T-cell (primary cell): ENCODE results near the gene EPRS1. TPM values are rescaled to one million over a fixed set of nuclear protein-coding genes. Genes with fewer than 3 reads are reported as not detected.

Experiments used
- ATAC-seq, 4 experiments: fragments of 200-7000 bp in 3 of 4; fragments of 150-1000 bp in 1 of 4; cut with Tn5 transposase; replicated peaks in 1 of 4; 1 replicate in 3 of 4; 2 replicates in 1 of 4; pipeline ENCODE4 v1.10.0; 2021; ENCODE audit warnings: moderate library complexity in 3 of 4, mild to moderate bottlenecking in 2 of 4, moderate number of reproducible peaks in 1 of 4
- CTCF ChIA-PET, 2 donors: fragments of 300-600 bp; sonication (Branson Sonifier 250); formaldehyde crosslinking; loops; one replicate each; lab custom pipeline; 2022; ENCODE audit warnings: antibody characterized with exemption in 2 of 2; lab: Charles Lee
- POLR2A ChIA-PET, 2 donors: fragments of 300-600 bp; sonication (Branson Sonifier 250); formaldehyde crosslinking; loops; one replicate each; lab custom pipeline; 2022; ENCODE audit warnings: antibody characterized with exemption in 2 of 2; lab: Charles Lee
- DNase-seq, 35 experiments: peaks; one replicate each; pipeline versions ENCODE4 v3.0.0 to v3.0.0-alpha.2; 2013 to 2023
- H3K27ac ChIP-seq: one replicate; pipeline ENCODE4 v1.5.1; 2013; ENCODE audit warnings: low read length
- H3K27me3 ChIP-seq, 2 experiments: replicated peaks in 1 of 2; 1 replicate in 1 of 2; 2 replicates in 1 of 2; pipeline versions ENCODE4 v1.6.1 to v1.7.0; 2013; ENCODE audit warnings: low read length in 1 of 2, mixed read lengths in 1 of 2; ENCODE audit not compliant: control insufficient read depth in 2 of 2, insufficient read depth in 2 of 2; ENCODE audit errors: extremely low read depth in 1 of 2
- H3K36me3 ChIP-seq, 2 donors: 1 replicate in 1 of 2; 2 replicates in 1 of 2; pipeline versions ENCODE4 v1.6.1 to v1.7.0; 2013; ENCODE audit warnings: low read length in 1 of 2; ENCODE audit not compliant: control insufficient read depth in 2 of 2, insufficient read depth in 1 of 2; ENCODE audit errors: extremely low read depth in 1 of 2
- H3K4me1 ChIP-seq, 2 experiments: 1 replicate in 1 of 2; 2 replicates in 1 of 2; pipeline versions ENCODE4 v1.6.1 to v1.7.0; 2013; ENCODE audit warnings: low read length in 2 of 2, mixed read lengths in 1 of 2; ENCODE audit not compliant: insufficient read depth in 2 of 2, control insufficient read depth in 1 of 2; ENCODE audit errors: extremely low read depth in 1 of 2
- H3K4me3 ChIP-seq, 2 donors: 1 replicate in 1 of 2; 2 replicates in 1 of 2; pipeline versions ENCODE4 v1.5.1 to v1.7.0; 2013; ENCODE audit warnings: mild to moderate bottlenecking in 2 of 2, low read length in 1 of 2, moderate library complexity in 1 of 2; ENCODE audit not compliant: control insufficient read depth in 1 of 2; ENCODE audit errors: extremely low read depth in 1 of 2
- H3K9me3 ChIP-seq: 2 replicates; pipeline ENCODE4 v1.7.0; 2013
- H3K27ac Mint-ChIP-seq, 2 donors: one replicate each; pipeline ENCODE4 v1.8.0; 2020 to 2021; ENCODE audit warnings: mild to moderate bottlenecking in 2 of 2, mixed read lengths in 2 of 2
- H3K27me3 Mint-ChIP-seq, 2 donors: one replicate each; pipeline ENCODE4 v1.8.0; 2021 to 2022; ENCODE audit warnings: mixed read lengths in 2 of 2
- H3K36me3 Mint-ChIP-seq: one replicate; pipeline ENCODE4 v1.8.0; 2021; ENCODE audit warnings: mixed read lengths
- H3K4me1 Mint-ChIP-seq, 3 donors: one replicate each; pipeline ENCODE4 v1.8.0; 2020 to 2022; ENCODE audit warnings: mixed read lengths in 3 of 3, mild to moderate bottlenecking in 1 of 3
- H3K4me3 Mint-ChIP-seq, 3 donors: one replicate each; pipeline ENCODE4 v1.8.0; 2020 to 2022; ENCODE audit warnings: mild to moderate bottlenecking in 3 of 3, mixed read lengths in 3 of 3, moderate library complexity in 3 of 3
- H3K9me3 Mint-ChIP-seq, 3 donors: one replicate each; pipeline ENCODE4 v1.8.0; 2020 to 2022; ENCODE audit warnings: mixed read lengths in 3 of 3
- WGBS: methylation state at CpG from one replicate; pipeline ENCODE4 v1.1.5; 2013; ENCODE audit warnings: missing lambda C conversion rate; ENCODE audit not compliant: insufficient coverage; 5-methylcytosine and 5-hydroxymethylcytosine counted together
- total RNA-seq, 35 experiments: library from RNA in 6 of 35; stranded (reverse) in 6 of 35; fragments of 120-200 nt in 1 of 35; gene quantifications; one replicate each; pipeline versions ENCODE4 v1.2.1 to v1.2.4 and lab custom pipeline; 2013 to 2026

EPRS1 gene
- 10 to 100 TPM; 48.3 to 91.9 (median 86.9) TPM for total RNA-seq
- 73.0 TPM for total RNA-seq (2013)
- total RNA-seq (lab: John Stamatoyannopoulos, UW) = 98.9 to 674 (median 218) reads per million in 29 experiments

GRCh38 chr1:220046052-220046930, at the start of gene EPRS1:
TSS of gene EPRS1 (minus strand) at chr1:220046505. CDS start at chr1:220046388, 117 bp downstream.
- Mint-ChIP-seq H3K9me3 (no peaks in the 10 kb centered on the region), H3K27ac (peak within 1 kb of the TSS; percentile 94 to 97), H3K4me3 (peak within 1 kb of the TSS; percentile 96 to 98 (median 96)), H3K27me3 (no peaks in the 10 kb centered on the region), H3K4me1 (peaks cover 31 to 45% (median 40%) of the 10 kb centered on the region in 3 donors), H3K36me3 (no peaks in the 10 kb centered on the region)
- peak; percentile 97 to 100 (median 99) for ATAC-seq
- Histone ChIP-seq H3K27ac (peak within 1 kb of the TSS; percentile 79), H3K36me3 (peaks cover 0 to 2% of the 10 kb centered on the region in 2 donors), H3K4me1 (peaks cover 3 to 16% of the 10 kb centered on the region in 2 experiments), H3K9me3 (no peaks in the 10 kb centered on the region), H3K27me3 (no peaks in the 10 kb centered on the region), H3K4me3 (peak within 1 kb of the TSS; percentile 80 to 89)
- POLR2A ChIA-PET = interaction anchor here in 1 of 2 donors (0.6 kb wide), 1 partner anchor 44 kb away, joined by 9 read pairs; no protein-coding TSS in a partner anchor
- CTCF ChIA-PET = interaction anchor here in 1 of 2 donors (0.6 to 0.7 kb wide), 2 partner anchors 44 to 65 kb away, joined by 3 to 10 read pairs; no protein-coding TSS in a partner anchor
- DNase-seq = peak; percentile 83 to 99 (median 94)
- under 1% methylated on average over 64 of the region's 71 CpGs for WGBS

- ATAC-seq (peak; percentile 78 to 86 (median 84)), DNase-seq (peak; percentile 82 to 95 (median 91))
- peaks cover 4 to 20% of the 10 kb centered on the region in 2 donors for H3K36me3 ChIP-seq
- WGBS = under 1% methylated on average over 58 of the region's 73 CpGs
- no peaks in the 10 kb centered on the region for H3K27me3 ChIP-seq
- ChIA-PET CTCF (interaction anchor here (0.5 to 1.0 kb wide), 5 partner anchors 21 to 178 kb away, joined by 3 read pairs; partner anchors contain the start of gene RAB3GAP2 (in 1 of the 2)), POLR2A (interaction anchor here in 1 of 2 donors (0.7 kb wide), 1 partner anchor 31 kb away, joined by 5 read pairs; no protein-coding TSS in a partner anchor)
- no peaks in the 10 kb centered on the region for H3K9me3 Mint-ChIP-seq
- peak within 1 kb of the TSS; percentile 83 to 91 for H3K4me3 ChIP-seq
- H3K27me3 Mint-ChIP-seq = no peaks in the 10 kb centered on the region
- peak within 1 kb of the TSS; percentile 67 to 80 for H3K27ac Mint-ChIP-seq
- H3K4me3 Mint-ChIP-seq = peak within 1 kb of the TSS; percentile 64 to 79 (median 77)
- peak within 1 kb of the TSS; percentile 32 for H3K27ac ChIP-seq
- peaks cover 10% of the 10 kb centered on the region for H3K36me3 Mint-ChIP-seq
- H3K9me3 ChIP-seq = no peaks in the 10 kb centered on the region
- peaks cover 21 to 25% of the 10 kb centered on the region in 2 experiments for H3K4me1 ChIP-seq
- H3K4me1 Mint-ChIP-seq = peaks cover 27 to 47% (median 46%) of the 10 kb centered on the region in 3 donors
These were observed 48.0 kb upstream of the EPRS1 start, which contains the start of gene IARS2 for GRCh38 chr1:220094016-220094911. TSS of gene IARS2 (plus strand) at chr1:220094132. CDS start at chr1:220094217, 85 bp downstream.

- H3K27me3 ChIP-seq = no peaks in the 10 kb centered on the region
- H3K27ac ChIP-seq = peak overlapping the region; percentile 8
- Mint-ChIP-seq H3K27me3 (no peaks in the 10 kb centered on the region), H3K9me3 (no peaks in the 10 kb centered on the region), H3K4me1 (peaks cover 26 to 50% (median 47%) of the 10 kb centered on the region in 3 donors), H3K4me3 (peak overlapping the region; percentile 25 to 64 (median 59)), H3K36me3 (peaks cover 9% of the 10 kb centered on the region), H3K27ac (peak overlapping the region; percentile 22 to 67)
- 100% methylated on average over 1 of the region's 12 CpGs for WGBS
- DNase-seq (no peak), ATAC-seq (no peak)
- CTCF ChIA-PET = interaction anchor here (0.6 to 1.0 kb wide), 3 partner anchors 28 to 179 kb away, joined by 3 read pairs; partner anchors contain the start of gene RAB3GAP2 (in 1 of the 2)
- POLR2A ChIA-PET = interaction anchor here in 1 of 2 donors (0.7 kb wide), 1 partner anchor 31 kb away, joined by 5 read pairs; no protein-coding TSS in a partner anchor
- H3K4me1 ChIP-seq = peaks cover 25 to 30% of the 10 kb centered on the region in 2 experiments
- H3K9me3 ChIP-seq = no peaks in the 10 kb centered on the region
- H3K4me3 ChIP-seq = peak overlapping the region in 1 of 2 donors; percentile 1
- peaks cover 4 to 19% of the 10 kb centered on the region in 2 donors for H3K36me3 ChIP-seq
These were observed 47.2 kb upstream of the EPRS1 start for GRCh38 chr1:220093361-220094015.

GRCh38 chr1:220092694-220093093, 46.4 kb upstream of the EPRS1 start:
- H3K36me3 ChIP-seq = peaks cover 0 to 11% of the 10 kb centered on the region in 2 donors
- no peak overlapping the region for H3K4me3 ChIP-seq
- no peak overlapping the region for H3K27ac ChIP-seq
- no peak for DNase-seq
- ChIA-PET CTCF (no interaction called here), POLR2A (no interaction called here)
- no peaks in the 10 kb centered on the region for H3K27me3 ChIP-seq
- H3K4me1 Mint-ChIP-seq = peaks cover 19 to 46% (median 42%) of the 10 kb centered on the region in 3 donors
- H3K4me3 Mint-ChIP-seq = peak overlapping the region in 1 of 3 donors; percentile 13
- H3K27me3 Mint-ChIP-seq = no peaks in the 10 kb centered on the region
- ATAC-seq = no peak
- H3K9me3 ChIP-seq = no peaks in the 10 kb centered on the region
- H3K9me3 Mint-ChIP-seq = no peaks in the 10 kb centered on the region
- peaks cover 5% of the 10 kb centered on the region for H3K36me3 Mint-ChIP-seq
- no CpG with 5 or more reads among the region's 1 CpG for WGBS
- H3K4me1 ChIP-seq = peaks cover 25 to 33% of the 10 kb centered on the region in 2 experiments
- H3K27ac Mint-ChIP-seq = peak overlapping the region in 1 of 2 donors; percentile 19
